WI38 (cell line): ENCODE results near the gene SLC4A3.

Experiments
- H3K4me3 ChIP-seq: 2 replicates; pipeline ENCODE4 v1.5.1; 2011; ENCODE audit warnings: low read depth, mild to moderate bottlenecking, control low read depth, low read length
- CTCF ChIP-seq: IDR thresholded peaks from 2 replicates; pipeline ENCODE4 v1.5.1; 2012; ENCODE audit warnings: low read depth, mild to moderate bottlenecking, control low read depth, low read length

The SLC4A3 gene

GRCh38 chr2:219608399-219608964 is 18.9 kb upstream of the SLC4A3 start:
- H3K4me3 ChIP-seq, result no peak overlapping the region
- TF ChIP-seq CTCF, result no peak

- H3K4me3 ChIP-seq, result no peak overlapping the region
- no peak for TF ChIP-seq CTCF
Observed at GRCh38 chr2:219609149-219609750, 18.2 kb upstream of the SLC4A3 start.

GRCh38 chr2:219611306-219611705 is 16.1 kb upstream of the SLC4A3 start:
- no peak for TF ChIP-seq CTCF
- no peak overlapping the region for H3K4me3 ChIP-seq

GRCh38 chr2:219611866-219612576 is 15.4 kb upstream of the SLC4A3 start:
- H3K4me3 ChIP-seq, result no peak overlapping the region
- TF ChIP-seq CTCF, result no peak

GRCh38 chr2:219612577-219613286 is 14.7 kb upstream of the SLC4A3 start:
- no peak for TF ChIP-seq CTCF
- no peak overlapping the region for H3K4me3 ChIP-seq

GRCh38 chr2:219613461-219614070 is 13.9 kb upstream of the SLC4A3 start:
- TF ChIP-seq CTCF, result no peak
- H3K4me3 ChIP-seq, result no peak overlapping the region
